Medulla oblongata (tissue), 1 donor: ENCODE data around the gene NSMCE3.
"Not testable (repeated sequence)": the region's sequence is repeated elsewhere in the genome, so short reads cannot be mapped to it uniquely, and the experiment has no call there.

Experiments used
- DNase-seq: peaks from one replicate; pipeline ENCODE4 v3.0.0-alpha.2; 2015; ENCODE audit errors: extremely low spot score

Gene NSMCE3

DNA sequence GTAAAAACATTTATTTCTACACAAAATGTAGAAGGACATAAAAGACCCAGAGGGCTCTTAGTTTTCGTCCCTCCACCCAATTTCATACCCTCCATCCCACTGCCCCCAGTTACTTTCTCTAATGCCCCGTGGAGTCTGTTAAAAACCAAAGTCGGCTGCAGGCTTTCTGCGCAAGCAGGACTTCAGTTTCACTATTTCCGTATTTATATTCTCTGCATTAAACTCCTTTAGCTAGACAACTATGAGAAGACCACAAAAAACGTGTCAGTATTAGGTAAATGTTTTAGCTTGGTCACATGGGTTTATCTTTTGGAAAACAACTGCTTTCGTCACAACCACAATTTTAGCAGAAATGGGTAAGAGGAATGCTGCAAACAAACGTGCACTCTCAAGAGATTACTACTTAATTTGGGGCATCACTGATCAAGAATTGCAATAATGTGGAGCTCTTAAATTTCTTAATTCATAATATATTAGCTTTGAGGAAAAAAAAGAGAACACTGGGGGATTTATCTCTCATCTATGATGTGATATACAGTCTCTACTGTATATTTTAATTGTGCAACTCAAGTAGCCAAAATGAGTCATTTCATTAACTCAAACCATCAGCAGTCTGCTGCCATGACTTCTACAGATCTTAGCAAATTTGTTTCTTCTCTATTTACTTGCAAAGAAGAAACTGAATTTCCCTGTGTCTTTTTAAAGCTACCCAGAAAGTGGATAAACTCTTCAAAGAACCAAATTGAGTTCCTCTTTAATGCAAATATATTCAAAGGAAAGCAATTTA lies 740 bp upstream of the NSMCE3 start:
- peak; percentile 44 for DNase-seq

DNA sequence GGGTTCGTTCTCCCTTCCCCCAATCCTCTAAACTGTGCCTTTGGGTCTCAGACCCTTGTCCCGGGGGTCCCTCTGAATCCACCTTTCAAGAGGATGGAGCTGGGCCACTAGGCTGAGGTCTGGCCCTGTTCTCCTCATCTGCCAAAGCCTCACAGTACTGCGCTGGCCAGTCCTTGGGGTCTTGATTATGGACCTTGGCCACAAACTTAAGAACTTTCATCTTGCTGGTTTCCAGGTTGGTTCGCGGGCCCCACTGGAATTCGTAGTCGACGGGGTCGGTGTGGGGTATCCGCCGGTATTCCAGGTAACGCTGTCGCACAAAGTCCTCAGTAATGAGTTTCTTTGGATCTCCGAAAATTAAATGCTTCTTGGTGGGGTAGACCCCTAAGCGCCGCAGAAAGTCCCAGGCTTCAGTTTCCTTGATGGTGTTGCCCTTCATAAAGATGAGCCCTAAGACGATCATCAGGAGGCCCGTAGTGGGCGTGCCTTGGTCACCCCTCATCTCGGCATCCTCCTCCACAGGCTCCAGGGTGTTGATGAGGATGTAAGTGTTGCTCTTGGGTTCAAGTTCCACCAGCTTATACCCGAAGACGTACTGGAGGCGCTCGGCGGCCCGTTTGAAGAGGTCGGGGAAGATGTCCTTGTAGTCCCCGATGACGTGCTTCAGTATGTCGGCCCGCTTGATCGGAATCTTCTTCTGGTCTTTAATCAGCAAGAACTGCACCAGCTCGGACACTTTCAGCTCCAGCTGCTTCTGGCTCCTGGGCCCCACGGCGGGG lies 727 bp downstream of the NSMCE3 start:
- peak; percentile 57 for DNase-seq

DNA sequence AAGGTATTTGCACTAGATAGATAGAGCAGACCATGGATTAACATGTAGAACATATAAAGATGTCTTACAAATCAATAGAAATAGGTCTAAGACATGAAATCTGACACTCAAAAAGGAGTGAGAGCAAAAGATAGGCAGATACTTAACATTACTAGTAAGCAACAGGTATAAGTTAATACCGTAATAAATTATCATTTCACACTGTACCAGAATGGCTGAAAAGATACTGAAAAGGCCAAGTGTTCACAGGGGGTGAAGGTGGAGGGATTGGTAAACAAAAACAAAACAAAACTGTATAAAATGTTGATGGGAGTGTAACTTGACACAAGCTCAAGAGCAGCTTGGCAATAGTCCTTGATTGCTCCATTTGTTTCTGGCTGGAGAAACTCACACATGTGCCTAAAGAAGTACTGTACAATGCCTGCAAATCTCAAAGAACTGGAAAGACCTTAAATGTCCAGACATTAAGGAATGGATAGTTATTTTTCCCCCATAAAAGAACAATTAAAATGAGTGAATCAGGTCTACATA lies 3.5 kb downstream of the NSMCE3 start:
- no peak for DNase-seq

DNA sequence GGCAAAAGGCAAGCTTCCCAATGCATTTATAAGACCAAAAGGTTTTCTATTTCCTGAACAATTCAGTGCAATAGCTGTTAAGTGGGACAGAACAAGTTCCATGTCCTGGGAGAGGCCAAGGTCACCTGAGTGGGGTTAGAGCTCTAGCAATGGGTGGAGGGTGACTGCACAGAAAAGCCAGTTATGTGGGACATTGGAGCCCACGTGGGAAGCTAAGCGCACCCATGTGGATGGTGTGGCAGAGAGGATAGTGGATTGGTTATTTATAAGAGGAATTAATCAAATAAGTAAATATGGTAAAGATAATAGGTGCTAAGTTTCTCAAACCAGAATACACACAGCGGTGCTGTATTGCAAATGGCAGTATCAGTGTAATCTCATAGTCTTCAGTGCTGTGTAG lies 6.3 kb downstream of the NSMCE3 start:
- no peak for DNase-seq

DNA sequence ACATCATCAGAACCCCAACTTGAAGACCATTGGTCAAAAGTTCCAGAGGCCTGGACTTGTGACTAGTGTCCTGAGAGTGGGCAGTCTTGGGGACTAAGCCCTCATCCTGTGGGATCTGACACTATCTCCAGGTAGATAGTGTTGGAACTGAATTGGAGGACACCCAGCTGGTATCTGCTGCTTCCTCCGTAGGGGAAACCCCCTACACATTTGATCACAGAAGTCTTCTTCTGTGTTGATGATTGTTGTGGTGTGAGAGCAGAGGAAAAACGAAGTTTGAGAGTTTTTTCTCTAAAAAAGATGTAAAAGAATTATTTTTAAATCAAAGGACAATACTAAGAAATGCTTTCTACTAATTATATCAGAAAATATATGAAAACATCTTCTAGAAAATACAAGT lies 6.9 kb downstream of the NSMCE3 start:
- DNase-seq, result no peak

DNA sequence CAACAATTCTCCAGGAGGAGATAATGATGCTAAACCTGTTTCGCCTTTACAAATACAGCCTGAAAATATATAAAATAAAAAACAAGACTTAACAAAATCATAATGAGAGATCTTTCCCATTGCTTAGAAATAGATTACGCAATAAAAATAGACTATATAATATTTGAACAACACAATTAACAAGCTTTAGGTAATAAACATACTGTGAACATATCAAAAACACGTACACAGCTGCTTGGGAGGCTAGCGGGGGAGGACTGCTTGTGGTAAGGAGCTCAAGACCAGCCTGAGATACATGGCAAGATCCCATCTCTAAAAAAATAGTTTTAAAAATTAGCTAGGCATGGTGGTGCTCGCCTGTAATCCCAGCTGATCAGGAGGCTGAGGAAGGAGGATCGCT lies 8.7 kb downstream of the NSMCE3 start:
- DNase-seq, result no peak

DNA sequence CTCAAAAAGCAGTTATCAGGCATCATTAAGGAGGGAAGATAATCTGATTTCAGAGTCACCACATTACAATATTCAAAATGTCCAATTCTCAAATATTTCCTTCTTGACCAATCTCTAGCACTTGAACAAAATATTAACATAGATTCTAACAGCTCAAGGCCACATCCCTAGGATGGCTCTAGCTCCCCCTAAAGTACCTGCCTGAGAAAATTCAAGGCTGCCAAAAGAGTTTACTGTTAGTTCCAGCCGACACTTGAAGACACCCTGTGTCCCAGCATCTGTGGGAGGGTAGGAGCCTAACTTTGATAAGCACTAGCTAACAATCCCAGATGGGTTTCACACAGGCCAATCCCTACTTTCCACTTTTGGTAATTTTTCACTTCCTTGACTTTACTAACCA lies 10.4 kb downstream of the NSMCE3 start:
- no peak for DNase-seq

DNA sequence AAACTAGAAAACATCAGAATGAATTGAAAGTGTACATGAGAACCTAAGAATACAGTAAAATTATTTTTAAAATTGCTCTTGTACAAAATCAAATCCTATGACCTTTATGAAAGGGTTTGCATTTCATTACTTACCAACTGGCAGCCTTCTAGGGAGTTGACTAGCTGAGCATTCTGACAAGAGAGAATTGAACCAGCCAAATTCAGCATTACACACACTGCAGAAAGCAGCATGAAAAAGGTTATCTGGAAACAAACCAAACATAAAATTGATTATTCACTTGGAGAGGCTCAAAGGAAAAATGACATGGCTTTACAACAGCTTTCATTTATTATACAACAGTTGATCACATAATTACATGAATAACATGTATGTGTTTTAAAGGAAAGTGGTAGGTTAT lies 17.4 kb downstream of the NSMCE3 start:
- no peak for DNase-seq

DNA sequence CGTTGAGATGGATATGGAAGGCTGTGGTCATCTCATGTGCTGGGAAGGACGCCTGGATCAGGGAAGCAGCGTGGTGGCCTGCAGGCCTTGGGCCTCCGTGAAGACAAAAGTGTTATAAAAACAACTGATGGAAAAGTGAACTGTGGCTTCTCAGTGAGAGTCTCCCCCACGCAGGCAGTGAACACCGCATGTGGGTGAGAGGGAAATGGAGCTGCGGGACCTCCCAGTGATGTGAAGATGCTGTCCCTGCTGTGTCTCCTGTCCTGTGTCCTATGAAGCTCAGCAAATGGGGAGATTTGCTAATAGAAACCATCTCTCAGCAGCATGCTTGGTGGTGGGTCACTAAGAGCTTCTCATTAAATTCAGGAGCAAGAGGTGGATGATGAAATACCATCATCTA lies 25.1 kb downstream of the NSMCE3 start:
- DNase-seq, result no peak

DNA sequence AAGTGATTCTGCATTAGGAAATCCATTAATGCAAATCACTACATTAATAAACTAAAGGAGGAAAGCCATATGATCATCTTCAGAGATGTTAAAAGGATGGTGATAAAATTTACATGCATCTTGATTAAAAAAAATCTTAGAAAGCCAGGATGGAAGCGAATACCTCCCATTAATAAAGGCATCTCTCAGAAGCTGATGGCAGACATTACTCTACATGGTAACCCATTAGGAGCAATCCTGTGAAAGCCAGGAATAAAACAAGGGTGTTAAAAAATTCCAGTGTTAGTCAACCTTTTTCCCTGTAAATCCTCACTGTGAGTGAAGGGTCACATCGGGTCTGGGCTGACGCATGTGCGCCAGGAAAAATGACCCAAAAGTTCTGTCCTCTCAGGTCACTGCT lies 25.5 kb downstream of the NSMCE3 start:
- DNase-seq, result no peak

DNA sequence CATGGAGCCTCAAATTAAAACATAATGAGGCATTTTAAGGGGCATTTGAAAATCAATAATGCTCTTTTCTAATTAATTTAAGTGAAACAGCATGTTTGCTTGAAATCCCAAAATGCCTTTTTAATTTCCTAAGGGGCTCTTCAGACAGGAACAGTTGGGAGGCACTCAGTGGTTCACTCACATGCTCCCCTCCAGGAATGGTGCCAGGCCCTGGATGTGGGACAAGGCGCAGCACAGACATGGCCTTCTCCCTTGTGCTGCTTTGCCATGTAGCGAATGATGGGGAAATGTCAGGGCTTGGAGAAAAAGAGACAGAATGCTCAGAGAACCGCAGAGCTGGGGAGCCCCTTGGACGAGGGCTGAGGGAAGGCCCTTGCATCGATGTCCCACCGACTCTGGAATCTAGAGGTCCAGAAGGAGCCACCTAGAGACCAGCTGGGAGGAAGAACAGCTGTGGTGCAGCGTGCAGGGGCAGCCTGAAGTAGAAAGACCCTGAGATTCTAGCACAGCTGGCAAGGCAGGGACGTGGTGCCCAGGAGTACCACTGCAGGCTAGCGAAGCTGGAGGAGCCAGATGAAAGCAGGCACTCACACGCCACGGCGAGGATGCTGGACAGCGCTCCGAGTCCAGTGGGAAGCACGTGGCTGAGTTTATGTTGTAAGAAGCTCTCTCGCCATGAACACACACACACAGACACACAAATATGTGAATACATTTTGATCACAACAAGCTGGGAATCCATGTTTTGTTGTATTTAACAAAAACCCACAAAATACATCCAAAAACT lies 27.0 kb downstream of the NSMCE3 start:
- peak; percentile 74 for DNase-seq

DNA sequence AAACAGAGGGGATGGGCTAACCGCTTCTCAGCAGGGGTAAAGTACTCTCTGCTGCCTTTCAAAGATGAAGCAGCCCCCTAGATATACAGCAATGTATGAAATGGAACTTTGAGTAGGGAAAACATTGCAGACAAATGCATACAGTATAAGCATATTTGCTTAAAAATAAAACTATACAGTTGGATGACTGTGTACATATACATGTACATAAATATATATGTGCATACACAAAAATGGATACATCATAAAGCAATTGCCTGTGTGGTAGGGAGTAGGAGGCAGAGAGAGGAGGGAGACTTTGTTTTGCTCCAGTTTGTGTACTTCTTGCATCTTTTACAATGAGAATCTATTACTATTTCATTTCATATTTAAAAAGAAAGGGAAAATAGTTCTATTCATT lies 28.4 kb downstream of the NSMCE3 start:
- DNase-seq, result no peak

DNA sequence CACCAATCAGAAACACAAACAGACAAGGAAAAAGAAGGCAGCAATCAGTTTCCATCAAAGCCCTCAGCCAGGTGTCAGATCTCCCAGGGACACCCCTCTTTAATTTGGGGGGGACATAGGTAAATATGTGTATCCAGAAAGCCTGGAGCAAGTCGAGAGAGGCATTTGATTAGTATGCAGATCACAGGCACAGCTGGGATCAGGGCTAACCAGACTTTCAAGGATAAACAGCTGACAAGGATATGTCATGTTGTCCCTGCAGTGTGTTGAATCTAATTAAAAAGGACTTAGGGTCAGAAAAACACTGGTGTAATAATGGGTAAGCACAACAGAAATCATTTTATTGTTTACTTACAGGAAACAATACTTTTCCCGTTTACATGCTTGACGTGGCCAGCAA lies 30.2 kb downstream of the NSMCE3 start:
- no peak for DNase-seq

DNA sequence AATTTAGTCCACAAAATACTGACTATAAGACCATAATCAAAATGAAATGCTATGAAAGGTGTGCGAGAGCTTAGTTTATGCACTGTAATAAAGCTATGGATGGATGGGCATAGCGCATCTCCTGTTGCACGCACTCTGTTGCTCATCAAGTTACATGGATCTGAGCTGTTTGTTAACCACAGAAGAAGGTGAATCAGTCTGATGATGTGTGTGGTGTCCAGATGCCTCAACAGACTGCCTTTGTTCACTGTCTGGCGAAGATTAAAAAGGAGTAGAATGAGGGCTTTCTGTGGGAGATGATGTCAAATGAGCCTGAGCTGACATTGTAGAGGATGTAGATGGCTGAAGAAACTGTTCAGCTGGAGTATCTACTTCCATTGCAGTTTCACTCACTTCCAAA lies 36.1 kb downstream of the NSMCE3 start:
- peak; percentile 58 for DNase-seq

DNA sequence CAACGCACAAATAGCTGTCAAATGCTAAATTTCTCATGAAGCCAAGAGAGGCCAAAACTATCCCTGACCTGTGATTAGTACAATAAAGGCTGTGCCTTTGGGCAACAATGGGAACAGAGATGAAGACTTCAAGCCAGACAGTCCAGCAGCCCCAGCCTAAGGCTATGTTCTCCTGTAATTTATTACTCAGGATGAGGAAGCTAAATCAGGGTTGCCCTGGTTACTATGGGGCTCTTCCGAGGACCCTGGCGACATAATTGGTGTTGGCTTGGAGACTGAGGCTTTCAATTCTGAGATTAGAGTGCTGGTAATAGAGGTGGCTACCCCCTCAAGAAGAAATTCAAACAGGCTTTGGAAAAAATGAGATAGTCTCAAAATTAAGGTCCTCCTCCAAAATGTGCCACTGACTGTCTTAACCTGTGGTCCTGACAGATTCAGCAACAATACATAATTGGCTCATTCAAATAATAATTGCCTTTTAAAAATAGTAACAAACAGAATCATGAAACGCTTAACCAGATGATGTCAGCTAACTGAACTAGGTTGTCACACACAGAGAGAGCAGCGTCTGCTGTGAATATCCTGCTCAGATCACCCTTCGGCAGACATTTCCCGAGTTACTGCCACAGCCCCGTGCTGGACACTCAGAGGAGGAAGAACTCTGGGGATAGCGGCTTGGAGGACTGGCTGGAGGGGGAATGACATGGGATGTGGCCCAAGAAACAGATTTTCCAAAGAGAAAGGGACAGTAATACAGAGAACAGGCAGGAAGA lies 43.0 kb downstream of the NSMCE3 start:
- no peak for DNase-seq

DNA sequence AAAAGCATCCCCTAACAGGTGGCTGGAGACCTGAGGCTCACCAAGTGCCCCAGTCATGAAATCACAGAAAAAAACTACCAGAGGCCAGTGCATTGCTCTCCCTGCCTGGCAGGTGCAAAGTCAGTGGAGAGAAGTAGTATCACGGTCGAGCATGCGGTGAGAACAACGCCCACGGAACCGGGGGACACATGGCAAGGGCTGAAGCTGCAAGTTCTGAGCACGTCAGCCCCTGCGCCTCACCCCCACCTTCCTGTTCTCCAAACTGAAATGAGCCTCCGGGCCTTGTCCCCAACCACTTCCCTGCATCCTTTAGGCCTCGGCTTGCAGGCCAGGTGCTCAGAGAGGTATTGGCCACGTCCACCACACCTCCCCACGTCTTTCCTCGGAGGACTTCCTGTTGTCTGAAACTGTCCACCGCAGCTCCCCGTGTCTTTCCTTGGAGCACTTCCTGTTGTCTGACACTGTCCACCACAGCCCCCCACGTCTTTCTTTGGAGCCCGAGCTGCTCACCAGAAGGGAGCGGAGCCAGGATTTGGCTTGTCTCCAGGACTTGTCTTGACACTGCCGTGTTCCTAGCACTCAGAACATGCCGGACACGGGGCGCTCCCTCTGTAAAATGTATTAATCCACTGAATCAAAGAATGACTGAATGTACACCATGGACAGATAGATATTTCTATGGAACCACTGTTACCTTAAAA lies 43.9 kb downstream of the NSMCE3 start:
- DNase-seq, result no peak

DNA sequence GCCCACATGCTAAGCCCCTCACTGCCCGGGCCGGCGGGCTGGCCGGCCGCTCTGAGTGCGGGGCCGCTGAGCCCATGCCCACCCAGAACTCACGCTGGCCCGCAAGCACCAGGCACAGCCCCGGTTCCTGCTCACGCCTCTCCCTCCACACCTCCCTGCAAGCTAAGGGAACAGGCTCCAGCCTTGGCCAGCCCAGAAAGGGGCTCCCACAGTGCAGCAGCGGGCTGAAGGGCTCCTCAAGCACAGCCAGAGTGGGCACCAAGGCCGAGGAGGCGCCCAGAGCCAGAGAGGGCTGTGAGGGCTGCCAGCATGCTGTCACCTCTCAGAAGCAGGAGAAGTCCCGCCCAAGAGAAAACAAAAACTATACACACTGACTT lies 44.6 kb downstream of the NSMCE3 start:
- not testable (repeated sequence) for DNase-seq

DNA sequence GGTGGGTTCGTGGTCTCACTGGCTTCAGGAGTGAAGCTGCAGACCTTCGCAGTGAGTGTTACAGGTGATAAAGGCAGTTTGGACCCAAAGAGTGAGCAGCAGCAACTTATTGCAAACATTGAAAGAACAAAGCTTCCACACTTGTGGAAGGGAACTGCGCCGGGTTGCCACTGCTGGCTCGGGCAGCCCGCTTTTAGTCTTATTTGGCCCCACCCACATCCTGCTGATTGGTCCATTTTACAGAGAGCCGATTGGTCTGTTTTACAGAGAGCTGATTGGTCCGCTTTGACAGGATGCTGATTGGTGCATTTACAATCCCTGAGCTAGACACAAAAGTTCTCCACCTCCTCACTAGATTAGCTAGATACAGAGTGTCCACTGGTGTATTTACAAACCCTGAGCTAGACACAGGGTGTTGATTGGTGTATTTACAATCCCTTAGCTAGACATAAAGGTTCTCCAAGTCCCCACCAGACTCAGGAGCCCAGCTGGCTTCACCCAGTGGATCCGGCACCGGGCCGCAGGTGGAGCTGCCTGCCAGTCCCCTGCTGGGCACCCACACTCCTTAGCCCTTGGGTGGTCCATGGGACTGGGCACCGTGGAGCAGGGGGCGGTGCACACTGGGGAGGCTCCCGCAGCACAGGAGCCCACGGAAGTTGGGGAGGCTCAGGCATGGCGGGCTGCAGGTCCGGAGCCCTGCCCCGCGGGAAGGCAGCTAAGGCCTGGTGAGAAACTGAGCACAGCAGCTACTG lies 45.2 kb downstream of the NSMCE3 start:
- not testable (repeated sequence) for DNase-seq

DNA sequence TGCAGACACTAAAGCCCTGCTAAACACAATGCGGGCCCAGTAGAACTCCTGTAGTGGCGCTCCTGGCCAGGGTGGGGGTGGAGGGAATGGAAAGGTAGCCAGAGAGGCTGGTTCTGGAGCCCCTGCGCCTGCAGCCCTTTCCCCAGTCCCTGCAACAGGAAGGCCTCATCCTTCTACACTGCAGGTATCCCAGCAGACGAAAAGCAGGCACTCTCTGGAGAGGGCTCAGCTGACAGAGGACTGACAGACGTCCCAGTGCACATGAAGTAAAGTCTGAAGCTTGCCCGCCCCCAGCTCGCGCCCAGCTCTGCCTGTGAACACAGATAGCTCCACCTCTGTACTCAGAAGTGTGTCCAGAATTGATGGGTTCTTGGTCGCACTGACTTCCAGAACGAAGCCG lies 46.0 kb downstream of the NSMCE3 start:
- DNase-seq, result no peak
